GM12892 (cell line): ENCODE results near the gene ADAMTS12.

ENCODE experiments used
- POLR2A ChIP-seq: IDR thresholded peaks from 2 replicates; pipeline ENCODE4 v1.6.1; 2011; ENCODE audit warnings: low read depth, low read length, control low read depth
- POLR2AphosphoS5 ChIP-seq: IDR thresholded peaks from 2 replicates; pipeline ENCODE4 v1.6.1; 2011; ENCODE audit warnings: low read depth, low read length, control low read depth

- TF ChIP-seq POLR2A (no peak), POLR2AphosphoS5 (no peak)
Observed at GRCh38 chr5:33833237-33833575, 58.6 kb downstream of the ADAMTS12 start.
